NCI-H446 (cell line): ENCODE data around the gene CTSW.
A peak's percentile ranks its signal among the peaks of the same experiment; 100 is the strongest.
"Not testable (repeated sequence)": the region's sequence is repeated elsewhere in the genome, so short reads cannot be mapped to it uniquely, and the experiment has no call there.

Experiments
- DNase-seq, 2 experiments: peaks; one replicate each; lab custom pipeline; 2025; lab: John Stamatoyannopoulos, UW

CTSW gene

GRCh38 chr11:65885808-65886536, 6.3 kb downstream of the CTSW start:
- no peak for DNase-seq

GRCh38 chr11:65886826-65887722, 7.4 kb downstream of the CTSW start:
- no peak for DNase-seq

- no peak for DNase-seq
Observed at GRCh38 chr11:65887723-65888162, 8.1 kb downstream of the CTSW start.

- DNase-seq: peak; percentile 95 to 98
Observed at GRCh38 chr11:65888163-65888814, 8.7 kb downstream of the CTSW start, which contains the start of gene FIBP. Gene FIBP, minus strand, starts transcription at chr11:65888471. Its CDS starts 53 bp downstream, at chr11:65888418.

- DNase-seq: peak; percentile 93 to 99
Observed at GRCh38 chr11:65890324-65891218, 10.9 kb downstream of the CTSW start, which contains the start of gene CCDC85B. Gene CCDC85B, plus strand, starts transcription at chr11:65890673. Its CDS starts 111 bp downstream, at chr11:65890784.

GRCh38 chr11:65891219-65892136, 11.8 kb downstream of the CTSW start:
- DNase-seq: no peak

- DNase-seq: not testable (repeated sequence)
Observed at GRCh38 chr11:65892137-65892540, 12.5 kb downstream of the CTSW start.

DNA sequence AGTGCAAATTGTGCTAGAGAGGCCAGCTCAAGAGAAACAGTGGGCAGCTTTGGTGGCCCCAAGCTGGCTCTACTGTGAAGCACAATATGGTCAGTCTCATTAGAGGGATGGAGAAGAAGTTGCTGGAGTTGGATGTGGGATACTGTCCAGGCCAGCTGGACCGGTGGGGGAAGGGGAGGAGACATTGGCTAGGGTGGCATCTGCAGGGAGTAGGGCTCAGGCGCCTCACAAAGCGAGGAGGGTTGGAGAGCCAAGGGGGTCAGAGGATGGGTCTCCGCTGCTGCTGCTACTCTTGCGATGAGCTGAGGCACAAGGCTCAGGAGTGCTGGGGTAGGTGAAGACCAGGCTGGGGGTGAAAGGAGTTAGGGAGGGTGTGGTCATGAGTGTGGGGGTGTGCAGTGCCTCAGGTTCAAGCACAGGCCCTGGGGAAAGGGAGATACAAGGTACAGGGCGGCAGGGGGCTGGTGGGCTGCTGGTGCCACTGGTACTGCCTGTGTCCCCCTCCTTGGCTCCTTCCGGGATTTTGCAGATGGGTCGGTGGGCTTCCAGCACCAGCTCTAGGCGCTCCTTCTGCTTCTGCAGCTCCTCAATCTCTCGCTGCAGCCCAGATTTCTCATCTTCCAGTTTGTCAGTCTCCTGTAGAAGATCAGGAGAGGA, 13.2 kb downstream of the CTSW start:
- no peak for DNase-seq

DNA sequence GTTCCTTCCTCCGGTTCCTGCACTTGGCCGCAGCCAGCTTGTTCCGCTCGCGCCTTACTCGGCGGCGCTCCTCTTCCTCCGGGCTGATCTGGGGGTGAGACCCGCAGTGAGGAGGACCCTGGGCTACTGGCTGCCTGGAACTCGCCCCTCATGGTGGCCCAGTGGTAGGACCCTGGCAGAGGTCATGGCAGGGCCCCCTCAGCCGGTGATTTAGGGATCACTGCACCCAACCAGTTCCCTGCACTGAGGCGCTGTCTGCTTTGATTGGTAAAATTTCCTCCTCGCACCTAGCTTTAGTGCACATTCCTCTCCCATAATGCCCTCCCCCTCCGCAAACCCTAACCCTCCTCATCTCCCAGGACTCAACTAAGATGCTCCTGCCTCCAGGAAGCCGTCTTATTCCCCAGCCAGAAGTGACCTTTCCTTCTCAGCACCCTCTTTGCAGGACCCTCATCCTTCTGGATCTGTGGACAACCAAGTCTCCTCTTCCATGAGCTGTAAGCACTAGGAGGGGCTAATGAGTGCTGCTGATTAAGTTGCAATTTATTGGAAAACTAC, 14.5 kb downstream of the CTSW start:
- no peak for DNase-seq

DNA sequence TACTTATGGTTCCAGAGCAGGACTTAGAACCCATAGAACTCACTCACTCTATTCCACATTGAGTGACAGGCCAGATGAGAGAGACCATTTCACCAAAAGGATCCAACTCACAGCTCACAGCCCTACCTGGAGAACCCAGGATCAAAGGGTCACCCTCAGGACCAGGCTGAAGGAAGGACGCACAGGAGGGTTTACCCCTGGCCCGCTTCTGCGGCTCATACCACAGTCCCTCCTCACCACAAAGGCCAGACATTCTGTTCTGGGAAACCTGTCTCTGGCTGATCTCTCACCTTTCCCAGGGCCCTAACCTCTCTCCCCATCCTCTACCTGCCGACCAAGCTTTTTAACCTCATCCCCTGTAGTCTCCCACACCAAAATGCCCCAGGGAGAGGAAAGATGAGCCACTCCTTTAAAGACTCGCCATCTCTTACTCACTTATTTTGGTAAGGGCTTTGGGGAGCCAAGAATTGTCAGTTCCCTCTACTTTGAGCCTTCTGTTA, 15.9 kb downstream of the CTSW start:
- DNase-seq: no peak

GRCh38 chr11:65896034-65896999, 16.7 kb downstream of the CTSW start:
- DNase-seq: no peak

DNA sequence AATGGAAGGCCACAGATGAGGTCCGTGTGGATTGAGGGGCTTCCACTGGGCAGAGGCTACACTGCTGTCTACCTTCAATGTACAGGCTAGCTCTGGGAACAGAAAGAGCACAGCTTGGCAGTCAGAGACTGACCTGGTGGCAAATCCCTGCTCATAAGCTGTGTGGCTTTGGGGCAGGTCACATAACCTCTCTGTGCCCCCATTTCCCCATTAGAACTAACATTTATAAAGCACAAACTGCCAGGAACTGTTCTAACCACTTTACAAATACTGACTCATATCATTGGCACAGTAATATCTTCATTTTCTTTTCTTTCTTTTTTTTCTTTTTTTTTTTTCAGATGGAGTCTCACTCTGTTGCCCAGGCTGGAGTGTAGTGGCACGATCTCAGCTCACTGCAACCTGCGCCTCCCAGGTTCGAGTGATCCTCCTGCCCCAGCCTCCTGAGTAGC, 17.4 kb downstream of the CTSW start:
- DNase-seq: no peak

GRCh38 chr11:65898656-65899355, 19.2 kb downstream of the CTSW start:
- DNase-seq: no peak

GRCh38 chr11:65899356-65900124, 19.9 kb downstream of the CTSW start:
- no peak for DNase-seq

GRCh38 chr11:65900125-65900898, 20.7 kb downstream of the CTSW start, which contains the start of gene FOSL1:
Gene FOSL1, minus strand, starts transcription at chr11:65900388. Its CDS starts 49 bp downstream, at chr11:65900339.
- DNase-seq: peak in 1 of 2 experiments; percentile 46

- DNase-seq: no peak
Observed at GRCh38 chr11:65900899-65901180, 21.2 kb downstream of the CTSW start.
